Stimulated activated CD4-positive, alpha-beta T cell treated with anti-CD3 and anti-CD28 coated beads, Interleukin-4, amount 100 ng/mL, for 4 hours (primary cell): Measurements from ENCODE around the gene ZNF43.
"Not testable (repeated sequence)": the region's sequence is repeated elsewhere in the genome, so short reads cannot be mapped to it uniquely, and the experiment has no call there.

Experiments used
- DNase-seq, 2 experiments: peaks; one replicate each; pipeline ENCODE4 v3.0.0-alpha.2; 2020

ZNF43 gene

GRCh38 chr19:21789466-21790085, 46.4 kb downstream of the ZNF43 start:
- DNase-seq: no peak

- DNase-seq: no peak
Observed at GRCh38 chr19:21786936-21787335, 49.0 kb downstream of the ZNF43 start.

GRCh38 chr19:21775792-21776191, 60.2 kb downstream of the ZNF43 start:
- not testable (repeated sequence) for DNase-seq

- peak; percentile 77 to 85 for DNase-seq
Observed at GRCh38 chr19:21767065-21767800, 68.7 kb downstream of the ZNF43 start, which contains the start of gene ZNF100. ZNF100 (minus strand) TSS chr19:21767579; CDS start chr19:21767429, 150 bp downstream.

- DNase-seq: not testable (repeated sequence)
Observed at GRCh38 chr19:21766705-21767064, 69.3 kb downstream of the ZNF43 start.

- DNase-seq: peak in 1 of 2 experiments; percentile 23
Observed at GRCh38 chr19:21765151-21765550, 70.8 kb downstream of the ZNF43 start.

GRCh38 chr19:21761547-21761946, 74.4 kb downstream of the ZNF43 start:
- DNase-seq: not testable (repeated sequence)

- no peak for DNase-seq
Observed at GRCh38 chr19:21758296-21758695, 77.7 kb downstream of the ZNF43 start.

GRCh38 chr19:21755555-21755954, 80.4 kb downstream of the ZNF43 start:
- DNase-seq: not testable (repeated sequence)
